HepG2 (cell line): ENCODE data around the gene RPS19BP1. TPM values are rescaled to one million over a fixed set of nuclear protein-coding genes. Genes with fewer than 3 reads are reported as not detected.
A peak's percentile ranks its signal among the peaks of the same experiment; 100 is the strongest.

Source experiments
- ATAC-seq: fragments of 200-7000 bp; cut with Tn5 transposase; 3 replicates; pipeline ENCODE4 v1.9.1; 2020; ENCODE audit warnings: mild to moderate bottlenecking, moderate library complexity
- BruUV-seq: library from RNA; stranded (reverse); fragments of 400-500 nt; replicated peaks from 2 replicates; lab custom pipeline; 2021; lab: Mats Ljungman, UMichigan
- CTCF ChIA-PET: fragments of 300-600 bp; formaldehyde crosslinking; extraction: SDS; loops from one replicate; lab custom pipeline; 2021; ENCODE audit warnings: low total read pairs, inconsistent platforms, low intra/inter-chr PET ratio; lab: Yijun Ruan, JAX
- POLR2A ChIA-PET: fragments of 350-600 bp; sonication (Branson Sonifier 250); formaldehyde crosslinking; loops from one replicate; lab custom pipeline; 2020; ENCODE audit warnings: antibody characterized with exemption, inconsistent platforms; lab: Yijun Ruan, JAX
- DNase-seq: peaks from one replicate; pipeline ENCODE4 v3.0.0-alpha.2; 2015; ENCODE audit warnings: low spot score
- FAIRE-seq: peaks from 3 replicates; lab custom pipeline; 2011; peaks lifted over from hg19 to GRCh38; lab: Jason Lieb, UNC
- H2AFZ ChIP-seq: one replicate; pipeline ENCODE4 v1.6.1; 2011; ENCODE audit warnings: low read length, inconsistent platforms
- H3K27ac ChIP-seq: fragments of 300-600 bp; 3 replicates; pipeline ENCODE4 v1.8.0; 2011; ENCODE audit warnings: mixed run types, mild to moderate bottlenecking, mixed read lengths, low read length, inconsistent platforms; ENCODE audit not compliant: insufficient read depth; ENCODE audit errors: extremely low read length
- H3K27me3 ChIP-seq, 2 experiments: fragments of 200-600 bp in 1 of 2; 2 replicates in 1 of 2; 3 replicates in 1 of 2; pipeline versions ENCODE4 v1.6.0 to v1.8.0; 2011; ENCODE audit warnings: low read length in 2 of 2, mild to moderate bottlenecking in 2 of 2, moderate library complexity in 2 of 2, inconsistent platforms in 1 of 2; ENCODE audit not compliant: insufficient read depth in 2 of 2, control insufficient read depth in 1 of 2
- H3K36me3 ChIP-seq, 2 experiments: fragments of 200-600 bp in 1 of 2; replicated peaks in 1 of 2; 2 replicates in 1 of 2; 3 replicates in 1 of 2; pipeline versions ENCODE4 v1.5.1 to v1.8.0; 2011; ENCODE audit warnings: low read length in 2 of 2, inconsistent platforms in 1 of 2; ENCODE audit not compliant: insufficient read depth in 2 of 2, control insufficient read depth in 1 of 2
- H3K4me1 ChIP-seq: 2 replicates; pipeline ENCODE4 v1.5.1; 2012; ENCODE audit warnings: low read length, inconsistent platforms; ENCODE audit not compliant: insufficient read depth
- H3K4me2 ChIP-seq: 2 replicates; pipeline ENCODE4 v1.6.0; 2011; ENCODE audit warnings: low read depth, low read length, inconsistent platforms
- H3K4me3 ChIP-seq, 3 experiments: fragments of 200-600 bp in 1 of 3; sonication (generic), shearing (Covaris generic) in 1 of 3; replicated peaks in 1 of 3; 2 replicates each; pipeline ENCODE4 v1.5.1; 2011 to 2016; ENCODE audit warnings: low read length in 3 of 3, inconsistent platforms in 2 of 3, low read depth in 2 of 3, mild to moderate bottlenecking in 2 of 3, control low read depth in 1 of 3, mixed read lengths in 1 of 3; ENCODE audit not compliant: insufficient read depth in 1 of 3
- H3K79me2 ChIP-seq: one replicate; pipeline ENCODE4 v1.6.1; 2011; ENCODE audit warnings: low read length, inconsistent platforms; ENCODE audit not compliant: insufficient read depth
- H3K9ac ChIP-seq: 2 replicates; pipeline ENCODE4 v1.6.0; 2011; ENCODE audit warnings: mild to moderate bottlenecking, low read depth, low read length, inconsistent platforms; ENCODE audit not compliant: insufficient read depth
- H3K9me3 ChIP-seq: 2 replicates; pipeline ENCODE4 v1.5.1; 2012; ENCODE audit warnings: mild to moderate bottlenecking, low read length
- H4K20me1 ChIP-seq: 2 replicates; pipeline ENCODE4 v1.6.0; 2011; ENCODE audit warnings: inconsistent platforms, mild to moderate bottlenecking, low read length, moderate library complexity; ENCODE audit not compliant: insufficient read depth
- NFE2L2 ChIP-seq: fragments of 150-350 bp; IDR thresholded peaks from 2 replicates; pipeline ENCODE4 v1.6.1; 2014; ENCODE audit warnings: low read length
- PAF1 ChIP-seq: IDR thresholded peaks from 2 replicates; pipeline ENCODE4 v1.6.1; 2016; ENCODE audit warnings: missing genetic modification reagents, missing compliant biosample characterization
- ZFP36L2 ChIP-seq: sonication (generic); formaldehyde crosslinking; IDR thresholded peaks from 2 replicates; pipeline ENCODE4 v1.4.0; 2020; ENCODE audit warnings: missing genetic modification reagents
- ZNF343 ChIP-seq: sonication (generic); formaldehyde crosslinking; IDR thresholded peaks from 2 replicates; pipeline ENCODE4 v1.4.0; 2020; ENCODE audit warnings: mild to moderate bottlenecking, missing genetic modification reagents
- WGBS: methylation state at CpG from one replicate; pipeline ENCODE4 v1.1.6; 2017; ENCODE audit warnings: low lambda C conversion rate; 5-methylcytosine and 5-hydroxymethylcytosine counted together
- in situ Hi-C: cut with HindIII; loops from 2 replicates; pipeline ENCODE4 v1.10.0; 2017; ENCODE audit warnings: low pct_unique_long_range_greater_than_20kb; ENCODE audit not compliant: extremely low pct_ligation_motif_present
- intact Hi-C: fragments of 100-400 bp; cut with micrococcal nuclease; formaldehyde crosslinking; loops from one replicate; pipeline ENCODE4 v1.10.0; 2022; ENCODE audit not compliant: unreplicated experiment
- polyA plus RNA-seq, 8 experiments: library from polyadenylated mRNA; depleted of rRNA in 3 of 8; stranded (reverse) in 7 of 8; unstranded in 1 of 8; fragments of >200 nt; fragmentation: Illumina TruSeq in 4 of 8; extraction: Trizol in 4 of 8; gene quantifications; 2 replicates each; pipeline versions ENCODE4 v1.2.1 to v1.2.3, GENCODE V29; 2011 to 2016; ENCODE audit warnings: low read depth in 4 of 8, missing spikeins in 1 of 8, mixed read lengths in 1 of 8; ENCODE audit not compliant: insufficient read depth in 1 of 8
- total RNA-seq, 5 experiments: library from RNA; depleted of rRNA; stranded (reverse); fragments of >200 nt; fragmentation: Illumina TruSeq; extraction: Trizol; gene quantifications; 2 replicates each; pipeline ENCODE4 v1.2.3, GENCODE V29; 2016; ENCODE audit warnings: low read depth in 1 of 5
- TF ChIP-seq, protein P1 (sequence below): sonication (generic); formaldehyde crosslinking; IDR thresholded peaks from 2 replicates; pipeline ENCODE4 v1.4.0; 2020; ENCODE audit warnings: missing genetic modification reagents, mild to moderate bottlenecking, borderline replicate concordance
- TF ChIP-seq, protein P2 (sequence below): sonication (generic); formaldehyde crosslinking; IDR thresholded peaks from 2 replicates; pipeline ENCODE4 v1.5.1; 2020; ENCODE audit warnings: missing genetic modification reagents, mild to moderate bottlenecking, borderline replicate concordance
- TF ChIP-seq, protein P3 (sequence below): IDR thresholded peaks from 2 replicates; pipeline ENCODE4 v1.6.1; 2016; ENCODE audit warnings: low read depth, missing genetic modification reagents, missing compliant biosample characterization
- TF ChIP-seq, protein P4 (sequence below): sonication (generic); formaldehyde crosslinking; IDR thresholded peaks from 2 replicates; pipeline ENCODE4 v1.5.0; 2020; ENCODE audit warnings: mild to moderate bottlenecking, missing genetic modification reagents, moderate library complexity

RPS19BP1 gene
- total and polyA plus RNA-seq, 2 of the 13 experiments (the other 11 are each of a cell fraction or from before 2014, with no cell fraction given) = 44.3 to 81.3 TPM

DNA sequence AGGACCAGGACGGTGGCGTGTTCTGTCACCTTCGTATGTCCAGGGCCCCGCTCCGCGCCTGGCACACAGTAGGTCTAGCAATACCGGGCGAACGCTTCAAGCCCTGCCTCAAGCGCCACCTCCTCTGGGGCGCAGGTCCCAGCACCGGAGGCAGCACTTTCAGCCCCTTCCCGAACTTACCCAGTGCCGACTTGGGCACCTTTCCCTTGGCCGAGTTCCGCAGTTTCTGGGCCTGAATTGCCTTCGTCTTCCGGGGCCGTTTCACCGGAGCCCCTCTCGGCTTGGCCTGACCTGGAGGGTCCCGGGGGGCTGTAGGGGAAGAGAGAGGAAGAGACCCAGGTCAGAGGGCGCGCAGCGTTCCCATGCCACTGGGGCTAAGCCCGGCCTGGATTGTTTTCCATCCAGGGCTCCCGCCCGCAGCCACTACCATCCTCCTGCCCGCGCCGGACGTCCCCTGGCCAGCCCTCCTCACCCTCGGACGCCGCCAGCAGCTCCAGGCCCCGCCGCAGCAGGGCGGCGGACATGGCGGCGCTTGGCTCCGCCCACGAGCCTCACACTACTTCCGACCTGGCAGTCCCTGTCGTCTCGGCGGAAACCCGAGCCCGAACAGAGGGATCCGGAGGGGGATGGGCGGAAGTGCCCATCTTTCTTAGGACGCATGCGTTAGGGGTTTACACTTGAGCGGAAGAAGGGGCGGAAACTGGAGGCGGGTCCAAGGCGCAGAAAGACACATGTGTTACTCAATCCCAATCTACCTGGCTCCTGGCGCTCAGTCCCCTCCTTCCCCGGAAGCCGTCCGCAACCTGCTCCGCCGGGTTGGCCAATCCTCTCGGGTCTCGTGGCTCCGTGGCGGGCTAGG, at the start of gene RPS19BP1 (continued):
- TF ChIP-seq, protein P1, sequence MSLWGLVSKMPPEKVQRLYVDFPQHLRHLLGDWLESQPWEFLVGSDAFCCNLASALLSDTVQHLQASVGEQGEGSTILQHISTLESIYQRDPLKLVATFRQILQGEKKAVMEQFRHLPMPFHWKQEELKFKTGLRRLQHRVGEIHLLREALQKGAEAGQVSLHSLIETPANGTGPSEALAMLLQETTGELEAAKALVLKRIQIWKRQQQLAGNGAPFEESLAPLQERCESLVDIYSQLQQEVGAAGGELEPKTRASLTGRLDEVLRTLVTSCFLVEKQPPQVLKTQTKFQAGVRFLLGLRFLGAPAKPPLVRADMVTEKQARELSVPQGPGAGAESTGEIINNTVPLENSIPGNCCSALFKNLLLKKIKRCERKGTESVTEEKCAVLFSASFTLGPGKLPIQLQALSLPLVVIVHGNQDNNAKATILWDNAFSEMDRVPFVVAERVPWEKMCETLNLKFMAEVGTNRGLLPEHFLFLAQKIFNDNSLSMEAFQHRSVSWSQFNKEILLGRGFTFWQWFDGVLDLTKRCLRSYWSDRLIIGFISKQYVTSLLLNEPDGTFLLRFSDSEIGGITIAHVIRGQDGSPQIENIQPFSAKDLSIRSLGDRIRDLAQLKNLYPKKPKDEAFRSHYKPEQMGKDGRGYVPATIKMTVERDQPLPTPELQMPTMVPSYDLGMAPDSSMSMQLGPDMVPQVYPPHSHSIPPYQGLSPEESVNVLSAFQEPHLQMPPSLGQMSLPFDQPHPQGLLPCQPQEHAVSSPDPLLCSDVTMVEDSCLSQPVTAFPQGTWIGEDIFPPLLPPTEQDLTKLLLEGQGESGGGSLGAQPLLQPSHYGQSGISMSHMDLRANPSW (CRISPR knock-in tag) = peak; percentile 58; the same call in 1 of the 2 replicates
- TF ChIP-seq ZNF343 (CRISPR knock-in tag) = no peak
- TF ChIP-seq, all 625 proteins: peak for 265

DNA sequence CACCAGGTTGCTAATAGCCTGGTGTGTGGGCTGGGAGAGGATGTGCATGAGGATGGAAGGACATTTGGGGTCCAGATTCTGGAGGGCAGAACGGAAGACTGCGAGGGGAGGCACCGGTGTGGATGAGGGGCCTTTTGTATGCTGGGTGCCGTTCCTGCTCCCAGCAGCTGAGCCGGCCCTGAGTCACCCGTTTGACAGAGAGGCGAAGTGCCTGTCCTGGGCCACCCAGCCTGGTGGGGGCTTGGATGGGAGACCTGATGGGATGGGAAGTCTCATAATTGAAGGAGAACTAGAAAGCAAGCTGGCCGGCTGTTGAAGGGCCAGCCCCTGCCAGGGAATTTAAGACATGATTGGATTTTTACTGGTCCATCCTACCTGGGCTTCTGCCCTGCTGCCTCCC, 48.8 kb upstream of the RPS19BP1 start:
- intact Hi-C loops = no loop called here
- no peak for FAIRE-seq
- Histone ChIP-seq H4K20me1 (no peaks in the 10 kb centered on the region), H2AFZ (no peak overlapping the region), H3K9me3 (no peaks in the 10 kb centered on the region), H3K36me3 (no peaks in the 10 kb centered on the region), H3K79me2 (no peaks in the 10 kb centered on the region), H3K4me3 (no peak overlapping the region), H3K27me3 (peaks cover 5 to 37% of the 10 kb centered on the region in 2 experiments; a peak in 4 of 5 replicates), H3K4me2 (no peak overlapping the region), H3K9ac (no peak overlapping the region), H3K27ac (no peak overlapping the region), H3K4me1 (no peaks in the 10 kb centered on the region)
- in situ Hi-C loops = no loop called here
- ATAC-seq = no peak
- no peak for DNase-seq
- no TSS peak for BruUV-seq
- ChIA-PET CTCF (no interaction called here), POLR2A (no interaction called here)
- 47% methylated on average over 6 of the region's 8 CpGs for WGBS
- TF ChIP-seq, protein P2, sequence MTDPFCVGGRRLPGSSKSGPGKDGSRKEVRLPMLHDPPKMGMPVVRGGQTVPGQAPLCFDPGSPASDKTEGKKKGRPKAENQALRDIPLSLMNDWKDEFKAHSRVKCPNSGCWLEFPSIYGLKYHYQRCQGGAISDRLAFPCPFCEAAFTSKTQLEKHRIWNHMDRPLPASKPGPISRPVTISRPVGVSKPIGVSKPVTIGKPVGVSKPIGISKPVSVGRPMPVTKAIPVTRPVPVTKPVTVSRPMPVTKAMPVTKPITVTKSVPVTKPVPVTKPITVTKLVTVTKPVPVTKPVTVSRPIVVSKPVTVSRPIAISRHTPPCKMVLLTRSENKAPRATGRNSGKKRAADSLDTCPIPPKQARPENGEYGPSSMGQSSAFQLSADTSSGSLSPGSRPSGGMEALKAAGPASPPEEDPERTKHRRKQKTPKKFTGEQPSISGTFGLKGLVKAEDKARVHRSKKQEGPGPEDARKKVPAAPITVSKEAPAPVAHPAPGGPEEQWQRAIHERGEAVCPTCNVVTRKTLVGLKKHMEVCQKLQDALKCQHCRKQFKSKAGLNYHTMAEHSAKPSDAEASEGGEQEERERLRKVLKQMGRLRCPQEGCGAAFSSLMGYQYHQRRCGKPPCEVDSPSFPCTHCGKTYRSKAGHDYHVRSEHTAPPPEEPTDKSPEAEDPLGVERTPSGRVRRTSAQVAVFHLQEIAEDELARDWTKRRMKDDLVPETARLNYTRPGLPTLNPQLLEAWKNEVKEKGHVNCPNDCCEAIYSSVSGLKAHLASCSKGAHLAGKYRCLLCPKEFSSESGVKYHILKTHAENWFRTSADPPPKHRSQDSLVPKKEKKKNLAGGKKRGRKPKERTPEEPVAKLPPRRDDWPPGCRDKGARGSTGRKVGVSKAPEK (CRISPR knock-in tag) = no peak
- no peak for TF ChIP-seq NFE2L2
- TF ChIP-seq, protein P3, sequence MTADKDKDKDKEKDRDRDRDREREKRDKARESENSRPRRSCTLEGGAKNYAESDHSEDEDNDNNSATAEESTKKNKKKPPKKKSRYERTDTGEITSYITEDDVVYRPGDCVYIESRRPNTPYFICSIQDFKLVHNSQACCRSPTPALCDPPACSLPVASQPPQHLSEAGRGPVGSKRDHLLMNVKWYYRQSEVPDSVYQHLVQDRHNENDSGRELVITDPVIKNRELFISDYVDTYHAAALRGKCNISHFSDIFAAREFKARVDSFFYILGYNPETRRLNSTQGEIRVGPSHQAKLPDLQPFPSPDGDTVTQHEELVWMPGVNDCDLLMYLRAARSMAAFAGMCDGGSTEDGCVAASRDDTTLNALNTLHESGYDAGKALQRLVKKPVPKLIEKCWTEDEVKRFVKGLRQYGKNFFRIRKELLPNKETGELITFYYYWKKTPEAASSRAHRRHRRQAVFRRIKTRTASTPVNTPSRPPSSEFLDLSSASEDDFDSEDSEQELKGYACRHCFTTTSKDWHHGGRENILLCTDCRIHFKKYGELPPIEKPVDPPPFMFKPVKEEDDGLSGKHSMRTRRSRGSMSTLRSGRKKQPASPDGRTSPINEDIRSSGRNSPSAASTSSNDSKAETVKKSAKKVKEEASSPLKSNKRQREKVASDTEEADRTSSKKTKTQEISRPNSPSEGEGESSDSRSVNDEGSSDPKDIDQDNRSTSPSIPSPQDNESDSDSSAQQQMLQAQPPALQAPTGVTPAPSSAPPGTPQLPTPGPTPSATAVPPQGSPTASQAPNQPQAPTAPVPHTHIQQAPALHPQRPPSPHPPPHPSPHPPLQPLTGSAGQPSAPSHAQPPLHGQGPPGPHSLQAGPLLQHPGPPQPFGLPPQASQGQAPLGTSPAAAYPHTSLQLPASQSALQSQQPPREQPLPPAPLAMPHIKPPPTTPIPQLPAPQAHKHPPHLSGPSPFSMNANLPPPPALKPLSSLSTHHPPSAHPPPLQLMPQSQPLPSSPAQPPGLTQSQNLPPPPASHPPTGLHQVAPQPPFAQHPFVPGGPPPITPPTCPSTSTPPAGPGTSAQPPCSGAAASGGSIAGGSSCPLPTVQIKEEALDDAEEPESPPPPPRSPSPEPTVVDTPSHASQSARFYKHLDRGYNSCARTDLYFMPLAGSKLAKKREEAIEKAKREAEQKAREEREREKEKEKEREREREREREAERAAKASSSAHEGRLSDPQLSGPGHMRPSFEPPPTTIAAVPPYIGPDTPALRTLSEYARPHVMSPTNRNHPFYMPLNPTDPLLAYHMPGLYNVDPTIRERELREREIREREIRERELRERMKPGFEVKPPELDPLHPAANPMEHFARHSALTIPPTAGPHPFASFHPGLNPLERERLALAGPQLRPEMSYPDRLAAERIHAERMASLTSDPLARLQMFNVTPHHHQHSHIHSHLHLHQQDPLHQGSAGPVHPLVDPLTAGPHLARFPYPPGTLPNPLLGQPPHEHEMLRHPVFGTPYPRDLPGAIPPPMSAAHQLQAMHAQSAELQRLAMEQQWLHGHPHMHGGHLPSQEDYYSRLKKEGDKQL (CRISPR knock-in tag) = no peak
- TF ChIP-seq PAF1 (CRISPR knock-in tag) = no peak
- TF ChIP-seq, protein P4, sequence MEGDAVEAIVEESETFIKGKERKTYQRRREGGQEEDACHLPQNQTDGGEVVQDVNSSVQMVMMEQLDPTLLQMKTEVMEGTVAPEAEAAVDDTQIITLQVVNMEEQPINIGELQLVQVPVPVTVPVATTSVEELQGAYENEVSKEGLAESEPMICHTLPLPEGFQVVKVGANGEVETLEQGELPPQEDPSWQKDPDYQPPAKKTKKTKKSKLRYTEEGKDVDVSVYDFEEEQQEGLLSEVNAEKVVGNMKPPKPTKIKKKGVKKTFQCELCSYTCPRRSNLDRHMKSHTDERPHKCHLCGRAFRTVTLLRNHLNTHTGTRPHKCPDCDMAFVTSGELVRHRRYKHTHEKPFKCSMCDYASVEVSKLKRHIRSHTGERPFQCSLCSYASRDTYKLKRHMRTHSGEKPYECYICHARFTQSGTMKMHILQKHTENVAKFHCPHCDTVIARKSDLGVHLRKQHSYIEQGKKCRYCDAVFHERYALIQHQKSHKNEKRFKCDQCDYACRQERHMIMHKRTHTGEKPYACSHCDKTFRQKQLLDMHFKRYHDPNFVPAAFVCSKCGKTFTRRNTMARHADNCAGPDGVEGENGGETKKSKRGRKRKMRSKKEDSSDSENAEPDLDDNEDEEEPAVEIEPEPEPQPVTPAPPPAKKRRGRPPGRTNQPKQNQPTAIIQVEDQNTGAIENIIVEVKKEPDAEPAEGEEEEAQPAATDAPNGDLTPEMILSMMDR = no peak
- TF ChIP-seq ZFP36L2 (CRISPR knock-in tag) = no peak
